Right atrium auricular region (tissue), 2 donors: ENCODE results near the gene CIC. TPM values are rescaled to one million over a fixed set of nuclear protein-coding genes. Genes with fewer than 3 reads are reported as not detected.

Experiments
- DNase-seq: peaks from one replicate; pipeline ENCODE4 v3.0.0-alpha.2; 2019; ENCODE audit warnings: low spot score
- H3K27ac ChIP-seq, 2 donors: fragments of 200-600 bp; sonication (generic); 1 replicate in 1 of 2; 2 replicates in 1 of 2; pipeline ENCODE4 v1.5.1; 2016 to 2019
- H3K27me3 ChIP-seq, 2 donors: fragments of 200-600 bp; sonication (generic); one replicate each; pipeline versions ENCODE4 v1.5.1 to v1.6.0; 2017 to 2019
- H3K36me3 ChIP-seq: fragments of 200-600 bp; sonication (generic); one replicate; pipeline ENCODE4 v1.5.1; 2016
- H3K4me1 ChIP-seq, 2 donors: fragments of 200-600 bp; sonication (generic); one replicate each; pipeline versions ENCODE4 v1.5.1 to v1.6.0; 2017 to 2019
- H3K4me3 ChIP-seq, 2 donors: fragments of 200-600 bp; sonication (generic); 1 replicate in 1 of 2; 2 replicates in 1 of 2; pipeline ENCODE4 v1.5.1; 2017 to 2019; ENCODE audit warnings: mild to moderate bottlenecking in 1 of 2, moderate library complexity in 1 of 2
- H3K9me3 ChIP-seq, 2 donors: fragments of 200-600 bp; sonication (generic); one replicate each; pipeline ENCODE4 v1.5.1; 2019
- CTCF ChIP-seq, 2 donors: fragments of 200-600 bp; sonication (generic); IDR thresholded peaks; one replicate each; pipeline ENCODE4 v1.5.1; 2019; ENCODE audit warnings: antibody characterized with exemption in 2 of 2
- total RNA-seq, 2 donors: library from RNA; depleted of rRNA; stranded (reverse); fragments of >200 nt; gene quantifications; one replicate each; pipeline ENCODE4 v1.1.0, GENCODE V29; 2016

CIC gene
- total RNA-seq, 2 donors from 2014 or later, result 27.4 to 53.5 TPM

GRCh38 chr19:42241279-42241678 is 27.8 kb upstream of the CIC start:
- peaks cover 6% of the 10 kb centered on the region for H3K36me3 ChIP-seq
- no peaks in the 10 kb centered on the region for H3K9me3 ChIP-seq
- TF ChIP-seq CTCF (IDR thresholded peaks at IDR 0.05), result no peak
- peaks cover 0 to 39% of the 10 kb centered on the region in 2 donors for H3K4me1 ChIP-seq
- no peak overlapping the region for H3K27ac ChIP-seq
- peak overlapping the region; percentile 87 to 89 for H3K4me3 ChIP-seq
- no peak for DNase-seq
- no peaks in the 10 kb centered on the region for H3K27me3 ChIP-seq

GRCh38 chr19:42242069-42242511 is 27.0 kb upstream of the CIC start:
- H3K27me3 ChIP-seq, result no peaks in the 10 kb centered on the region
- peaks cover 0 to 47% of the 10 kb centered on the region in 2 donors for H3K4me1 ChIP-seq
- no peaks in the 10 kb centered on the region for H3K36me3 ChIP-seq
- no peaks in the 10 kb centered on the region for H3K9me3 ChIP-seq
- peak overlapping the region; percentile 84 to 90 for H3K27ac ChIP-seq
- H3K4me3 ChIP-seq, result peak overlapping the region; percentile 87 to 89
- TF ChIP-seq CTCF (IDR thresholded peaks at IDR 0.05), result no peak
- DNase-seq, result no peak

- H3K27ac ChIP-seq, result peak within 1 kb of the TSS; percentile 84 to 90
- no peaks in the 10 kb centered on the region for H3K9me3 ChIP-seq
- no peaks in the 10 kb centered on the region for H3K27me3 ChIP-seq
- peak; percentile 99 for DNase-seq
- H3K4me3 ChIP-seq, result peak within 1 kb of the TSS; percentile 87 to 89
- no peaks in the 10 kb centered on the region for H3K36me3 ChIP-seq
- TF ChIP-seq CTCF (IDR thresholded peaks at IDR 0.05), result no peak
- peaks cover 0 to 54% of the 10 kb centered on the region in 2 donors for H3K4me1 ChIP-seq
Observed at GRCh38 chr19:42242512-42243409, 26.3 kb upstream of the CIC start, which contains the start of gene GSK3A. Gene GSK3A (minus strand): TSS chr19:42242602. CDS start chr19:42242465, 137 bp downstream.

- peak overlapping the region; percentile 84 to 90 for H3K27ac ChIP-seq
- H3K4me3 ChIP-seq, result peak overlapping the region; percentile 87 to 89
- TF ChIP-seq CTCF (IDR thresholded peaks at IDR 0.05), result peak; percentile 69 to 83
- peaks cover 16% of the 10 kb centered on the region for H3K36me3 ChIP-seq
- peak; percentile 97 for DNase-seq
- no peaks in the 10 kb centered on the region for H3K9me3 ChIP-seq
- peaks cover 0 to 71% of the 10 kb centered on the region in 2 donors for H3K4me1 ChIP-seq
- no peaks in the 10 kb centered on the region for H3K27me3 ChIP-seq
Observed at GRCh38 chr19:42244347-42245220, 24.5 kb upstream of the CIC start.

- Histone ChIP-seq H3K9me3 (no peaks in the 10 kb centered on the region), H3K27ac (peak overlapping the region; percentile 84 to 90), H3K36me3 (peaks cover 17% of the 10 kb centered on the region), H3K4me1 (peaks cover 0 to 77% of the 10 kb centered on the region in 2 donors), H3K27me3 (no peaks in the 10 kb centered on the region), H3K4me3 (no peak overlapping the region)
- DNase-seq, result no peak
- no peak for TF ChIP-seq CTCF (IDR thresholded peaks at IDR 0.05)
Observed at GRCh38 chr19:42245231-42245630, 23.8 kb upstream of the CIC start.
